Skin epidermis (tissue), 12 donors: ENCODE data around the gene EOLA1.
"Not testable (repeated sequence)": the region's sequence is repeated elsewhere in the genome, so short reads cannot be mapped to it uniquely, and the experiment has no call there.

Experiments
- H3K27ac ChIP-seq, 21 experiments: fragments of 200-600 bp; sonication (generic) in 11 of 21; one replicate each; pipeline ENCODE4 v1.5.0; 2020; ENCODE audit warnings: mild to moderate bottlenecking in 3 of 21, inconsistent platforms in 2 of 21, moderate library complexity in 2 of 21
- H3K4me3 ChIP-seq, 7 experiments: fragments of 200-600 bp; sonication (generic) in 2 of 7; one replicate each; pipeline ENCODE4 v1.5.0; 2020; ENCODE audit warnings: inconsistent platforms in 2 of 7, mild to moderate bottlenecking in 2 of 7, moderate library complexity in 1 of 7

EOLA1 gene

DNA sequence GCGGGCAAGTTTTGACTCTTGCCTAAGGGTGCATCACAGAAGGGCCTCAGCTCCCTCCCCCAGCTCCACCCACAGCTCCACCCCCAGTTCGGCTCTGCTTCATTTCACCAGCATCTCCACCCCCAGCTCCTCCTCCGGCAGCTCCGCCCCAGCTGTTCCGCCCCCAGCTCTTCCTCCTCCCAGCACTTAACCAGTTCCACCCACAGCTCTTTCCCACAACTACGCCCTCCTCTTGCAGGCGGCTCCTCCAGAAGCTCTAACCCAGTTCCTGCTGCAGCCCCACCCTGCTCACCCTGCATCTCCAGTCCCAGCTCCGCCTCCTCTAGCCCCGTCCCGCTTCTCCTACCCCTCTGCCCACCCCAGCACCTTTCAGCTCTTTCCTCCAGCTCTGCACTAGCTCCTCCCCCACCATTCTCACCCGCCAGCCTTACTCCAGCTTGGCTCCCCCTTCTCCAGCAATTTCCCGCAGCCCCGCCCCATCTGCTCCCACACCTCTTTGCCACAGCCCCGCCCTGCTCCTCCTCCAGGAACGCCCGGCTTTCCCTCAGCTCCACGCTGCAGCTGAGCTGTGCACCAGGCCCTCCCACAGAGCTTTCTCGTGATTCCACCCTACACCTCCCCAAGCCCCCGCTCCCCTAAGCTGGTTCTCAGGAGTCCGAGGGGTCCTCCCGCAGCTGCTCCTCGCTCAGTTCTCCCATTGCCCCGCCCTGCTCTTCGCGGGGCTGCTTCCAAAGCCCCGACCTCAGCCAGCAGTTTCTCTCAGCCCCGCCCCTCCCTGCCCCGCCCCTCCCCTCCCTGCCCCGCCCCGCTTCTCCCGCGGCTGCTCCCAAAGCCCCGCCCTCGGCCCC is 1.3 kb upstream of the EOLA1 start:
- Histone ChIP-seq H3K27ac (peak overlapping the region in 16 of 21 experiments; percentile 58 to 89 (median 76)), H3K4me3 (peak overlapping the region; percentile 35 to 71 (median 53))

DNA sequence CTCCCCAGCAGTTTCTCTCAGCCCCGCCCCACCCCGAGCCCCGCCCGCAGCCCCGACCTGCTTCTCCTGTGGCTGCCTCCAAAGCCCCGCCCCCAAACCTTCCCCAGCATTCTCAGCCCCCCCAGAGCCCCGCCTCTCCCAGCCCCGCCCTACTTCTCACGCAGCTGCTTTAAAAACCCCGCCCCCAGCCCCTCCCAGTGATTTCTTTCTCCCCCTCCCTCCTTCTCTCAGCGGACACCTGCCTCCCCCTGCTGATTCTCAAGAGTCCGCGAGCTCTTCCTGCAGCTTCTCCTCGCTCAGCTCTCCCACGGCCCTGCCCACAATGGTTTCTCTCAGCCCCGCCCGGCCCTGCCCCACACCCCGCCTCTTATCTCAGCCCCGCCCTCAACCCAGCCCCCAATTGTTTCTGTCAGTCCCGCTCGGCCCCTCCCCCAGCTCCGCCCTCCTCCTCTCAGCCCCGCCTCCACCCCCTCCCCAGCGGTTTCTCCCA is 636 bp upstream of the EOLA1 start:
- Histone ChIP-seq H3K4me3 (peak overlapping the region; percentile 45 to 71 (median 57)), H3K27ac (peak overlapping the region; percentile 9 to 91 (median 85))

DNA sequence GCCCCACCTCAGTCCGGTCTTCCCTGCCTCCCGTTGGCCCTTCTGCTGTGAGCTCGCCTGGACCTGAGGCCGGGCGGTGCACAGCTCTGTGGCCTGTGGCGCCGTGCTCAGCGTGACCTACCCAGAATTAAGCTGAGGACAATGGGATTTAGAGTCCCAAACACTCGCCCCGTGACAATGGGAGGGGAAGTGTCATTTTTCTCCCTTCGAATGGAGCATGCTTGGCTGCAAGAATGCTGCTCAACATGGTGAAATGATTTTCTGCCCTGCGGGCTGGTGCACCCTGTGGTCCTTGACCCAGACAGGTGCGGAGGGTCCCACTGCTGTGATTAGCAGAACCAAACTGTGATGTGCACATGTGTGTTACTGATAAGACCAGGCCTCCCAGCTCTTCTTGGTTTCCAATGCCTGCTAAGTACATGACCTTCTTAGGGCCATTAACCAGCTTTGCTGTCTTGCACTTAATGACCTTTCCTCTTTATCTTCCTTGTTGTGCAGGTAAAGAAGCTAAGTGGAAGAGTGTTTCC is 772 bp downstream of the EOLA1 start:
- H3K27ac ChIP-seq = peak overlapping the region; percentile 14 to 91 (median 85)
- H3K4me3 ChIP-seq = peak overlapping the region; percentile 45 to 71 (median 57)

GRCh38 chrX:149545545-149546543 is 5.0 kb downstream of the EOLA1 start:
- H3K4me3 ChIP-seq, H3K27ac ChIP-seq: not testable (repeated sequence)

- not testable (repeated sequence) for H3K27ac ChIP-seq, H3K4me3 ChIP-seq
Observed at GRCh38 chrX:149546962-149547361, 6.2 kb downstream of the EOLA1 start.

DNA sequence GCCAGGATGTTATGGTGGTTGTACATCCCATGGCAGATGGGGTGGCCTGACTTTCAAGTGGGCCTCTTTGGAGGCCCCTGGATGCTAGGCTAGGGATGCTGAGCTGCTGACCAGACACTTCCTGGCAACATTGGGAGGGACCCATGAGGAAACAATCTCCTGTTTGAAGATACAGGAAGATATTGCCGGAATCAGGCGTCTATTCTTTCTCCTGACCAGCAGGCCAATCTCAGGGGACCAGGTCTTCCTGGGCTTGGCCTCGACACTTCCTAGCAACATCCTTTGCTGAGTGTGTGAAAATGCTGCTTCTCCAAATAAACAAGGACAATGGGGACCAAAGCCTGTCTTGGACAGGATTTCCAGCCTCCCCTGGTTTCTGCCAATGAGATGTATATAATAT is 7.0 kb downstream of the EOLA1 start:
- H3K27ac ChIP-seq, H3K4me3 ChIP-seq: not testable (repeated sequence)

GRCh38 chrX:149549701-149550100 is 8.9 kb downstream of the EOLA1 start, which contains the start of gene HSFX3:
Gene HSFX3 (minus strand): TSS chrX:149549924. CDS start chrX:149549852, 72 bp downstream.
- not testable (repeated sequence) for H3K4me3 ChIP-seq, H3K27ac ChIP-seq

DNA sequence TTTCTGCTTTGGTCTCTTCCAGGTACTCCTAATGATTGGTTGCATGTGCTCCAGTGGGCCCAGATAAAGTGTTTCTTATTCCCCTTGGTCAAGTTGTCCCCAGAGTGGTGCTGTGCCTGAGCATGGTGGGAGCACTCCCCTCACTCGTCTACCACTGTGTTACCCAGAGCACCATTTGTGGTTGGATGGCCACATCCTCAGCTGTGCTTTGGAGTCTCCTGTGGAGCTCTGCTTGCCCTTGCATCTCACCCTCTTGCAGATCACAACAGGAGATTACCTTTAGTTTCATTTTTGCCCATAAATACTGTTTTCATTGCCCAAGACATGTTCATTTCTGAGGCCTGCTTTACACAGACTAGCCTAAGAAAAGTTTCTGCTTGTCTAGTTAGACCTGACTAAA is 9.6 kb downstream of the EOLA1 start:
- not testable (repeated sequence) for H3K27ac ChIP-seq, H3K4me3 ChIP-seq

- not testable (repeated sequence) for H3K4me3 ChIP-seq, H3K27ac ChIP-seq
Observed at GRCh38 chrX:149551245-149551938, 10.6 kb downstream of the EOLA1 start.

- not testable (repeated sequence) for H3K4me3 ChIP-seq, H3K27ac ChIP-seq
Observed at GRCh38 chrX:149551939-149552248, 11.1 kb downstream of the EOLA1 start.

DNA sequence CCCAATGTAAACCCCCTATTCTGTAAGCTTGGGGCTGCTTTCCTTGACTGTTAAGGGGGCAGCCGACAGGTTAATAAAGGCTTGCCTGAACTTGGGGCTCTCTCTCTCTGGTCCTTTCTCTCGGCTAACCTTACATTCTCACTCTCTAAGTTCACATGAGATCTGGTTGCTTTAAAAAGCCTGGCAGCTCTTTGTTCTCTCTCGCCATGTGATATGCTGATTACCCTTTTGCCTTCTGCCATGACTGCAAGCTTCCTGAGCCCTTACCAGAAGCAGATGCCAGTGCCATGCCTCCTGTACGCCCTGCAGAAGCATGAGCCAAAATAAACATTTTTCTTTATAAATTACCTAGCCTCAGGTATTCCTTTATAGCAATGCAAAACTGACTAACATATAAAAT is 14.4 kb downstream of the EOLA1 start:
- H3K4me3 ChIP-seq, H3K27ac ChIP-seq: not testable (repeated sequence)

DNA sequence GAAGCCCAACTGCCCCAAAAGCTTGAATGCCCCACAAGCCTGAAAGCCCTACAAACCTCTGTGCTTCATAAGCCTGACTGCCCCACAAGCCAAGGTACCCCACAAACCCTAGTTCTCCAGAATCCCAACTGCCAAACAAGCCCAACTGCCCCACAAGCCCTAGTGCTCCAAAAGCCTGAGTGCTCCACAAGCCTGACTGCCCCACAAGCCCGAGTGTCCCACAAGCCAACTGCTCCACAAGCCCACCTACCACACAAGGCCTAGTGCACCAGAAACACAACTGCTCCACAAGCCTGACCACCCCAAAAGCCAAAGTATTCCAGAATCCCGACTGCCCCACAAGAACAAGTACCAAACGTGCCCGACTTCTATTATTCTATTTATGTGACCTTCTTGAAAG is 22.5 kb downstream of the EOLA1 start:
- Histone ChIP-seq H3K27ac (no peak overlapping the region), H3K4me3 (no peak overlapping the region)

DNA sequence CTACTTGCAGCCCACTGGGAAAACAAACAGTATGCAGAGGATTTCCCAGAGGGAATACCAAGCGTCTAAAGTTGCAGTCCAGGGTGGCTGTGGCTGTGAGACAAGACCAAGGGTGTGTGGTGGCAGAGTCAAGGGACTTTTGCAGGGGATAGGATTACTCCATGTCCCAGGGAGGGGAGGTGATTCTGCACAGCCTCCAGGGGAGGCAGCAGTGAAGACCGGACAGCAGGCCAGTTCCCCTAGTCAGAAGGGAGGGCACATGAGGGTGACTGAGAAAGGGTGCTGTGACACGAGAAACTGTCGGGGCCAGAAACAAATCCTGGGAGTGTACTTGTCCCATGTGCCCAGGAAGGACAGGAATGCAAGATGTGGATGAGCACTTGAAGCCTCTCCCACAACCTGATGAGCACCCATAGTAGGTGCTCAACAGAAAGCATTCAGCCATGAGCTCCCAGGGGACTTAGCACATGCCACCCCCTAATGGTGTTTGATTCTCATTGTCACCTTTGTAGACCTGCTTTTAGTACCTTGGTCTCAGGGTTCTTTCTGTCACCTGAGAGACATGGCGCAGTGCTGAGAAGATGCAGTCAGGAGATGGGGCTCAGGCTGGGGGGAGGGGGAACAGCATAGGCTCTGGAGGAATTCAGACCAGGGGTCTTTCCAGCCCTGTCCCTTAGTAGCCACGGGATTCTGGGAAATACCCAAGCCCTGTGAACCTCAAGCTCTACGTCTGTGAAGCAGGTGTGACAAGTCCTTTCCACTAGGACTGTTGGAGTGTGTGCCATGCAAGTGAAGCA is 27.0 kb downstream of the EOLA1 start:
- no peak overlapping the region for H3K4me3 ChIP-seq
- H3K27ac ChIP-seq = no peak overlapping the region

GRCh38 chrX:149568701-149569296 is 28.0 kb downstream of the EOLA1 start:
- no peak overlapping the region for H3K27ac ChIP-seq
- no peak overlapping the region for H3K4me3 ChIP-seq

DNA sequence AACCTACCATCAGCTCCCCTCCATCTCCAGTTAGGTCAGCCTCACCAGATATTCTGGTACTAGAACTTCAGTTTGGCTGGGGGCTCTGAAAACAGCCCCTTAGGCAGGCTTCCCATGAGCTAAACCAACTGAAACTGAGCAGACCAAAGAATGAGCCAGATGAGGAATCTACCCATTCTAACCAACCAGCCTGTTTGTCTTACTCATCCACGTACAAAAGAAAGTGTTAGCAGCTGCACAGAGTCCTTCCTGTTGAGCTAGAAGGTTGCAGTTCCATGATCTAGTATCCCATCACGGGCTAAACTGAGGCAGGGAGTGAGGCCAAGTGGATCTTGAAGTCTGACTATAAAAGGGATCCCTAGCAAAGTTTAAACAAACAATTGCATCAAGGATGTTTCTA is 29.0 kb downstream of the EOLA1 start:
- Histone ChIP-seq H3K4me3 (no peak overlapping the region), H3K27ac (no peak overlapping the region)

DNA sequence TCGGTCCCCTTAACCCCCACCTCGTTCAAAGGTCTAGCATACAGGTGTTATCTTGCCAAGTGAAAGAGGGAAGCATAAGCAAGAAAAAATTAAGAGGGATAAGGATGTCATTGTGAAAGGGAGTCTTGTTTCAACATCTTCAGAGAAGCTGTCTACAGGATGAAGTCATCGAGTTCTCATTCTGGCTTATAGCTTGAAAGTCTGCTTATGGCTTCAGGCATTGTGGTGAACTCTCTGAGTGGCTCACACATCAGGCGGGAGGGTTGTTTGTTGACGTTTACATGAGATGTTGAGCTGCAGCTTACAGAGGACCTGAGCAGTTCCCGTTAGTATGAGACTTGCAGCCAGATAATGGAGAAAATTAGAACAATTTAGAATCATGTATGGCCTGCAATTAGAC is 29.9 kb downstream of the EOLA1 start:
- H3K27ac ChIP-seq = no peak overlapping the region

DNA sequence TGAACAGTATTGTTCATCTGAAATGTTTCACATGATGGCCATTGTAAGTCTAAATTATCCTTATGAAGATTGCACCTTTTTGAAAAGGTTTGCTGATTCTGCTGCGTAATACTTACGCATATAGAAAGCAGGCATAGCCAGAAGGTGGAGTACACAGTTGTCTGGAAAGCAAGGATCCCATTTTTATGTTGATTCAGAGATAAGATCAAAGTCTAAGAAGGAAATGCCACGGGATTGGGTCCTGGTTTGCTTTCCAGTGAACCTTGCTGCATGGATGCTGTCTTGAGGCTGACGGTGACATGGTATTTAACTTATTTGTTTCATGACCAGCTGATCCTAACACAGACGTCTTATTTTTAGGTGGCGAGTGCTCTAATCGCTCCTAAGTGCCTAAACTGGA is 31.0 kb downstream of the EOLA1 start:
- no peak overlapping the region for H3K27ac ChIP-seq
- no peak overlapping the region for H3K4me3 ChIP-seq

More for the DNA sequence above, 29.9 kb downstream of the EOLA1 start:
- no peak overlapping the region for H3K4me3 ChIP-seq

GRCh38 chrX:149572743-149573142 is 31.9 kb downstream of the EOLA1 start:
- no peak overlapping the region for H3K4me3 ChIP-seq
- no peak overlapping the region for H3K27ac ChIP-seq
